Lower leg skin (tissue), 4 donors: ENCODE data around the gene FGD4. TPM values are rescaled to one million over a fixed set of nuclear protein-coding genes. Genes with fewer than 3 reads are reported as not detected.

Experiments
- DNase-seq, 2 donors: peaks; one replicate each; pipeline ENCODE4 v3.0.0-alpha.2; 2019; ENCODE audit warnings: low spot score in 2 of 2
- H3K4me3 ChIP-seq: fragments of 200-600 bp; sonication (generic); 2 replicates; pipeline ENCODE4 v1.5.1; 2017; ENCODE audit warnings: mild to moderate bottlenecking, low read depth; ENCODE audit not compliant: poor library complexity, severe bottlenecking
- POLR2A ChIP-seq, 2 donors: fragments of 450-650 bp; IDR thresholded peaks; one replicate each; pipeline ENCODE4 v1.6.1; 2016 to 2017; ENCODE audit warnings: antibody characterized with exemption in 2 of 2, mild to moderate bottlenecking in 1 of 2, moderate library complexity in 1 of 2
- WGBS, 2 donors: methylation state at CpG; one replicate each; pipeline ENCODE4 v1.1.5; 2018; 5-methylcytosine and 5-hydroxymethylcytosine counted together
- intact Hi-C: fragments of 100-400 bp; cut with DNase I; formaldehyde crosslinking; loops from one replicate; pipeline ENCODE4 v1.15.0; 2023; ENCODE audit warnings: low total_unique reads
- total RNA-seq, 4 donors: library from RNA; depleted of rRNA; stranded (reverse); fragments of >200 nt; gene quantifications; one replicate each; pipeline ENCODE4 v1.1.0, GENCODE V29; 2016
- TF ChIP-seq, protein P1 (sequence below), 3 donors: fragments of 450-650 bp; IDR thresholded peaks; one replicate each; pipeline ENCODE4 v1.5.1; 2016; ENCODE audit warnings: antibody characterized with exemption in 3 of 3, mild to moderate bottlenecking in 3 of 3, moderate library complexity in 2 of 3

Gene FGD4
- total RNA-seq, 4 donors from 2014 or later, result 40.0 to 62.8 (median 52.0) TPM

DNA sequence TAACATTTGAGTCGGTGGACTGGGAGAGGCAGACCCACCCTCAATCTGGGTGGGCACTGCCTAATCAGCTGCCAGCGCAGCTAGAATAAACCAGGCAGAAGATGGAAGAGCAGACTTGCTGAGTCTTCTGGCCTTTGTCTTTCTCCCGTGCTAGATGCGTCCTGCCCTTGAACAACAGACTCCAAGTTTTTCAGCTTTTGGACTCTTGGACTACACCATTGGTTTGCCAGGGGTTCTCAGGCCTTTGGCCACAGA, 252.5 kb downstream of the FGD4 start:
- no peak overlapping the region for H3K4me3 ChIP-seq
- 93 to 94% methylated on average over 4 of the region's 4 CpGs for WGBS, 2 donors
- no peak for TF ChIP-seq POLR2A (IDR thresholded peaks at IDR 0.05)
- TF ChIP-seq, protein P1, sequence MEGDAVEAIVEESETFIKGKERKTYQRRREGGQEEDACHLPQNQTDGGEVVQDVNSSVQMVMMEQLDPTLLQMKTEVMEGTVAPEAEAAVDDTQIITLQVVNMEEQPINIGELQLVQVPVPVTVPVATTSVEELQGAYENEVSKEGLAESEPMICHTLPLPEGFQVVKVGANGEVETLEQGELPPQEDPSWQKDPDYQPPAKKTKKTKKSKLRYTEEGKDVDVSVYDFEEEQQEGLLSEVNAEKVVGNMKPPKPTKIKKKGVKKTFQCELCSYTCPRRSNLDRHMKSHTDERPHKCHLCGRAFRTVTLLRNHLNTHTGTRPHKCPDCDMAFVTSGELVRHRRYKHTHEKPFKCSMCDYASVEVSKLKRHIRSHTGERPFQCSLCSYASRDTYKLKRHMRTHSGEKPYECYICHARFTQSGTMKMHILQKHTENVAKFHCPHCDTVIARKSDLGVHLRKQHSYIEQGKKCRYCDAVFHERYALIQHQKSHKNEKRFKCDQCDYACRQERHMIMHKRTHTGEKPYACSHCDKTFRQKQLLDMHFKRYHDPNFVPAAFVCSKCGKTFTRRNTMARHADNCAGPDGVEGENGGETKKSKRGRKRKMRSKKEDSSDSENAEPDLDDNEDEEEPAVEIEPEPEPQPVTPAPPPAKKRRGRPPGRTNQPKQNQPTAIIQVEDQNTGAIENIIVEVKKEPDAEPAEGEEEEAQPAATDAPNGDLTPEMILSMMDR (IDR thresholded peaks at IDR 0.05), result no peak
- no peak for DNase-seq
- intact Hi-C loops, result loop anchor here (5.0 kb wide), 1 partner anchor 1150 kb away; no protein-coding TSS in a partner anchor

DNA sequence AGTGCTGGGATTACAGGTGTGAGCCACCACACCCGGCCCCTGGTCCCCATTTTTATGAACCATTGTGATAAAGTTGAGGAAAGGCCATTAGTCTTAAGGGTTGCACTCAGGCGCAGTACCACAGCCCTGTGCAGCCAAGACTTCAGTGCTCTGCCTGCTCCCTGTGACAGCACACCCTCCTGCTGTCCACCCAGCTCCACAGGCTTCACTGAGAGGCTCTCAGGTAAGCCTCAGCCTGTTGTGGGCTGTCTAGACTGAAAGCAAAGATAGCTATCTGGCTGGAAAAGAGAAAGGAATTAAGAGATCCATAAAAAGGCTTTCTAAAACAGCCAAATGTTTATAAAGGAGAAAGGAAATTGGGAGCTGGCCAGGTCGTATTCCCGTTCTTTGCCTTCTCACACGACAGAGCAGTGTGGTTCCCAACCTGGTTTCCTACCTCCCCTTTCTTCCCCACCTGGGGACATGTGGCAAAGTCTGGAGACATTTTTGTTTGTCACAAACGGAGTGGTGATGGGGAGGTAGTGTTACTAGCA, 260.6 kb downstream of the FGD4 start:
- TF ChIP-seq, protein P1 (IDR thresholded peaks at IDR 0.05), result no peak
- TF ChIP-seq POLR2A (IDR thresholded peaks at IDR 0.05), result no peak
- WGBS, 2 donors, result 52 to 54% methylated on average over 6 of the region's 6 CpGs
- no peak for DNase-seq
- no peak overlapping the region for H3K4me3 ChIP-seq
- intact Hi-C loops, result no loop called here

DNA sequence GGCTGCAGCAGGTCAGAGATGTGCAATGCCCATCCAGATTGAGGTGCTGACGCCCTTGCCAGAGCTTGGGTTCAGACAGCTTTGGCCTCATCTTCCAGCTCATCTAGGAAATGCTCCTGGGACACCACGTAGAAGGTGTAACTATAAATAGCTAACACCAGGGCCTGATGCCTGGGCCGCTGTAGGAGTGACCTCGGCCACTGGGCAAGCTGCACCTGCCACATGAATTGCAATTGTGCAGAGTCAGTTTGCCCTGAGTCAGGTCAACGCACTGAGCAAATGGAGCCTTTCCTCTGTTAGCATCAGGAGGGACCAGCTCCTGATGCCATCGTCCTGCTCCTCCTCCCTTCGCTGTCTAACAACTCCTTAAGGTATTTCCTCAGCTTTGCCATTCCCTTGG, 262.3 kb downstream of the FGD4 start:
- TF ChIP-seq, protein P1 (IDR thresholded peaks at IDR 0.05), result no peak
- TF ChIP-seq POLR2A (IDR thresholded peaks at IDR 0.05), result no peak
- WGBS, 2 donors, result 88 to 92% methylated on average over 7 of the region's 7 CpGs
- no peak overlapping the region for H3K4me3 ChIP-seq
- DNase-seq, result no peak
- intact Hi-C loops, result no loop called here

DNA sequence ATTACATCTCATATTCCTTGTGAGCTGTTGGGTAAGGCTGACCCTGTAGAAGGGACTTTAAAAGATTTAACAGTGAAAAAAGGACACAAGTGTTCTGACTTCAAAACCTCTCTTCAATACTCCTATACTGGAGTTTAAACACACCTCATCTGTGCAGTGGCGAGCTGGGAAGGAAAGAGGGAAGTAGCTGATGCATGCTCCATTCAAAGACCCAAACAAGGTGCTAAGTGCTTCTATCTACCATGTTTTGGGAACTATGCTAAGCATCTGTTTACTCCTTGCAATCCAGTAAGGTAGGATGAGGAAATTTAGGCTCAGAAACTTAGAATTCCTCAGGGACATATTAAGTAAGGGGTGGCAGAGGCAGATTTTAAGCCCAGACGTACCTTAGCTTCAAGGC, 263.3 kb downstream of the FGD4 start:
- intact Hi-C loops, result no loop called here
- WGBS, 2 donors, result 86 to 90% methylated on average over 2 of the region's 2 CpGs
- DNase-seq, result no peak
- TF ChIP-seq, protein P1 (IDR thresholded peaks at IDR 0.05), result no peak
- TF ChIP-seq POLR2A (IDR thresholded peaks at IDR 0.05), result no peak
- H3K4me3 ChIP-seq, result no peak overlapping the region

DNA sequence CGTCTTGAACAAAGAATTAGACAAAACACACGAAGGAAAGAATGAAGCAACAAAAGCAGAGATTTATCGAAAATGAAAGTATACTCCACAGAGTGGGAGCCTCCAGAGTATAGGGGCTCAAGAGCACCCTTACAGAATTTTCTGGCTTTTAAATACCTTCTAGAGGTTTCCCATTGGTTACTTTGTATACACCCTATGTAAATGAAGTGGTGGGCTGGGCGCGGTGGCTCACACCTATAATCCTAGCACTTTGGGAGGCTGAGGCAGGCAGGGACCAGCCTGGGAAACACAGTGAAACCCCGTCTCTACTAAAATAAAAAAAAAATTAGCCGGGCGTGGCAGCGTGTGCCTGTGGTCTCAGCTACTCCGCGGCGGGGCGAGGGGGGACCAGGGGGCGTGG, 266.7 kb downstream of the FGD4 start:
- DNase-seq, result no peak
- no peak for TF ChIP-seq POLR2A (IDR thresholded peaks at IDR 0.05)
- TF ChIP-seq, protein P1 (IDR thresholded peaks at IDR 0.05), result no peak
- whole genome bisulfite sequencing, 2 donors, result 88 to 91% methylated on average over 14 of the region's 14 CpGs
- H3K4me3 ChIP-seq, result no peak overlapping the region
- intact Hi-C loops, result no loop called here

DNA sequence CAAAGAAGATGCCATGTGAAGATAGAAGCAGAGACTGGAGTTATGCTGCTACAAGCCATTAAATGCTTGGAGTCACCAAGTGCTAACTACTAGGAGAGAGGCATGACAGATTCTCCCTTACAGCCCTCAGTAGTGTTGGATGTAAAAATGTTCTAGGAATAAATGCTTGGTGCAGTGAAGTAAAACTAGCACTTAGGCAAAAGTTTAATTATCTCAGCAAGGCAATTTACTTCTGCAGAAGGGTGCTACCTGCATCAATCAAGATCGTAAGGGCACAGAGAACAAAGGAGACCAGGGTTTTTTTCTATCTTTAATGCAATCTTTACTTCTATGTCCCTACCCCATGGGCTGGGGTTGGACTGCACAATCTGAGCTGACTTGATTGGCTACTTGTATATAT, 270.2 kb downstream of the FGD4 start:
- H3K4me3 ChIP-seq, result no peak overlapping the region
- TF ChIP-seq, protein P1 (IDR thresholded peaks at IDR 0.05), result no peak
- TF ChIP-seq POLR2A (IDR thresholded peaks at IDR 0.05), result no peak
- 94 to 100% methylated on average over 1 of the region's 1 CpG for WGBS, 2 donors
- DNase-seq, result no peak
- intact Hi-C loops, result no loop called here
